Endodermal cell (in vitro differentiated cells): ENCODE measurements around the gene FMNL2. TPM values are rescaled to one million over a fixed set of nuclear protein-coding genes. Genes with fewer than 3 reads are reported as not detected.

Experiments
- DNase-seq: peaks from one replicate; pipeline ENCODE4 v3.0.0-alpha.2; 2017
- H3K27ac ChIP-seq: 2 replicates; pipeline ENCODE4 v1.5.1; 2013; ENCODE audit warnings: mild to moderate bottlenecking, low read depth, low read length, moderate library complexity
- H3K27me3 ChIP-seq: 2 replicates; pipeline ENCODE4 v1.6.1; 2013; ENCODE audit warnings: mild to moderate bottlenecking, low read length, moderate library complexity; ENCODE audit not compliant: insufficient read depth, control insufficient read depth, poor library complexity, severe bottlenecking
- H3K36me3 ChIP-seq: 2 replicates; pipeline ENCODE4 v1.7.0; 2013; ENCODE audit warnings: mild to moderate bottlenecking, low read length, moderate library complexity; ENCODE audit not compliant: control insufficient read depth, insufficient read depth
- H3K4me1 ChIP-seq: one replicate; pipeline ENCODE4 v1.7.0; 2013; ENCODE audit warnings: low read length; ENCODE audit not compliant: control insufficient read depth, insufficient read depth
- H3K4me3 ChIP-seq: 2 replicates; pipeline ENCODE4 v1.5.1; 2013; ENCODE audit warnings: mild to moderate bottlenecking, low read length, moderate library complexity
- H3K9ac ChIP-seq: 2 replicates; pipeline ENCODE4 v1.6.1; 2013; ENCODE audit warnings: mild to moderate bottlenecking, low read length, moderate library complexity; ENCODE audit not compliant: poor library complexity, severe bottlenecking; ENCODE audit errors: extremely low read depth
- H3K9me3 ChIP-seq: 2 replicates; pipeline ENCODE4 v1.6.1; 2013; ENCODE audit warnings: mild to moderate bottlenecking, low read length, moderate library complexity; ENCODE audit not compliant: control insufficient read depth
- H3K27ac Mint-ChIP-seq: 2 replicates; pipeline ENCODE4 v1.8.0; 2020; ENCODE audit warnings: mixed read lengths
- H3K27me3 Mint-ChIP-seq: 2 replicates; pipeline ENCODE4 v1.8.0; 2021; ENCODE audit warnings: mild to moderate bottlenecking, mixed read lengths; ENCODE audit not compliant: insufficient read depth
- H3K36me3 Mint-ChIP-seq: 2 replicates; pipeline ENCODE4 v1.8.0; 2020; ENCODE audit warnings: low read depth, mixed read lengths
- H3K4me1 Mint-ChIP-seq: 2 replicates; pipeline ENCODE4 v1.8.0; 2020; ENCODE audit warnings: mixed read lengths
- H3K4me3 Mint-ChIP-seq: 2 replicates; pipeline ENCODE4 v1.8.0; 2020; ENCODE audit warnings: mild to moderate bottlenecking, moderate library complexity, mixed read lengths
- H3K9me3 Mint-ChIP-seq: 2 replicates; pipeline ENCODE4 v1.8.0; 2020; ENCODE audit warnings: mild to moderate bottlenecking, mixed read lengths
- WGBS, 2 experiments: methylation state at CpG; one replicate each; pipeline versions ENCODE4 v1.1.5 to v1.1.7; 2013; ENCODE audit warnings: missing lambda C conversion rate in 2 of 2, mixed read lengths in 1 of 2; ENCODE audit not compliant: insufficient coverage in 1 of 2, insufficient read length in 1 of 2; 5-methylcytosine and 5-hydroxymethylcytosine counted together
- total RNA-seq, 2 donors: library from RNA; stranded (reverse); fragmentation: NEBNext Ultra II Directional in 1 of 2; extraction: Animal tissue kit (Norgen Biotek cat#: 25700) in 1 of 2; gene quantifications; 2 replicates in 1 of 2; 3 replicates in 1 of 2; pipeline ENCODE4 v1.2.1, GENCODE V29; 2021
- TF ChIP-seq, protein P1 (sequence below): fragments of 200-600 bp; sonication (generic); conservative IDR thresholded peaks from 2 replicates; pipeline ENCODE4 v1.5.0; 2021; ENCODE audit warnings: antibody characterized with exemption, mild to moderate bottlenecking

The FMNL2 gene
- total RNA-seq, 2 donors from 2014 or later = 49.4 to 51.8 TPM

DNA sequence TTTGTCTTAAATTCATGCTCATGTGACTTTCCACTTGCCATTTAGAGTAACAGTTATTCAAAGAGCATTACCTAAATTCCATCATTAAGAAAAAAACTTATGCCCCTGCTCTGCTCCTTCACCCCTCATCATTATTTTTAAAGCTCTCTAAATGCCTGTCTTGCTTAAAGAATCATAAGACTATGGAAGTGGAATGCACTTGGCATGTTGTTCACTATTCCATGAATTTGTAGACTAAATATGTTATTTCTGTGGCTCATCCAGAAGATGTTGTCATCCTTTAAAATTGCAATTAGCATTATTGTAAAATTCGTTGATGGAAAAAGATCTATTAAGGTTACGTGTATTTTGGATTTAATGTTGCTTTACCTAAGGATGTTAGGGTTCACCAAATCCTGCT, 61.8 kb downstream of the FMNL2 start:
- no peak for DNase-seq
- H3K4me1 ChIP-seq = no peaks in the 10 kb centered on the region
- H3K27me3 Mint-ChIP-seq = no peaks in the 10 kb centered on the region
- no peaks in the 10 kb centered on the region for H3K36me3 Mint-ChIP-seq
- H3K4me3 ChIP-seq = no peak overlapping the region
- H3K27ac ChIP-seq = no peak overlapping the region
- no peaks in the 10 kb centered on the region for H3K9me3 Mint-ChIP-seq
- no peak overlapping the region for H3K27ac Mint-ChIP-seq
- WGBS, 2 experiments = 91 to 100% methylated on average over 2 of the region's 2 CpGs
- H3K4me1 Mint-ChIP-seq = peaks cover 42% of the 10 kb centered on the region
- no peaks in the 10 kb centered on the region for H3K27me3 ChIP-seq
- TF ChIP-seq, protein P1, sequence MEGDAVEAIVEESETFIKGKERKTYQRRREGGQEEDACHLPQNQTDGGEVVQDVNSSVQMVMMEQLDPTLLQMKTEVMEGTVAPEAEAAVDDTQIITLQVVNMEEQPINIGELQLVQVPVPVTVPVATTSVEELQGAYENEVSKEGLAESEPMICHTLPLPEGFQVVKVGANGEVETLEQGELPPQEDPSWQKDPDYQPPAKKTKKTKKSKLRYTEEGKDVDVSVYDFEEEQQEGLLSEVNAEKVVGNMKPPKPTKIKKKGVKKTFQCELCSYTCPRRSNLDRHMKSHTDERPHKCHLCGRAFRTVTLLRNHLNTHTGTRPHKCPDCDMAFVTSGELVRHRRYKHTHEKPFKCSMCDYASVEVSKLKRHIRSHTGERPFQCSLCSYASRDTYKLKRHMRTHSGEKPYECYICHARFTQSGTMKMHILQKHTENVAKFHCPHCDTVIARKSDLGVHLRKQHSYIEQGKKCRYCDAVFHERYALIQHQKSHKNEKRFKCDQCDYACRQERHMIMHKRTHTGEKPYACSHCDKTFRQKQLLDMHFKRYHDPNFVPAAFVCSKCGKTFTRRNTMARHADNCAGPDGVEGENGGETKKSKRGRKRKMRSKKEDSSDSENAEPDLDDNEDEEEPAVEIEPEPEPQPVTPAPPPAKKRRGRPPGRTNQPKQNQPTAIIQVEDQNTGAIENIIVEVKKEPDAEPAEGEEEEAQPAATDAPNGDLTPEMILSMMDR = no peak
- no peaks in the 10 kb centered on the region for H3K9me3 ChIP-seq
- H3K4me3 Mint-ChIP-seq = no peak overlapping the region
- H3K9ac ChIP-seq = no peak overlapping the region
- H3K36me3 ChIP-seq = no peaks in the 10 kb centered on the region

- Histone ChIP-seq H3K9me3 (no peaks in the 10 kb centered on the region), H3K27me3 (no peaks in the 10 kb centered on the region), H3K9ac (no peak overlapping the region), H3K4me1 (no peaks in the 10 kb centered on the region), H3K27ac (no peak overlapping the region), H3K4me3 (no peak overlapping the region), H3K36me3 (no peaks in the 10 kb centered on the region)
- TF ChIP-seq, protein P1 = no peak
- WGBS, 2 experiments = 95 to 96% methylated on average over 3 to 4 of the region's 4 CpGs
- DNase-seq = no peak
- H3K4me3 Mint-ChIP-seq = no peak overlapping the region
- H3K27ac Mint-ChIP-seq = no peak overlapping the region
- H3K36me3 Mint-ChIP-seq = no peaks in the 10 kb centered on the region
- no peaks in the 10 kb centered on the region for H3K27me3 Mint-ChIP-seq
- no peaks in the 10 kb centered on the region for H3K9me3 Mint-ChIP-seq
- peaks cover 43% of the 10 kb centered on the region for H3K4me1 Mint-ChIP-seq
Measured at GRCh38 chr2:152399003-152399402, 64.0 kb downstream of the FMNL2 start.

- no peak for DNase-seq
- Mint-ChIP-seq H3K27me3 (no peaks in the 10 kb centered on the region), H3K4me3 (no peak overlapping the region), H3K36me3 (no peaks in the 10 kb centered on the region), H3K4me1 (peaks cover 49% of the 10 kb centered on the region), H3K9me3 (no peaks in the 10 kb centered on the region), H3K27ac (no peak overlapping the region)
- Histone ChIP-seq H3K36me3 (no peaks in the 10 kb centered on the region), H3K27ac (no peak overlapping the region), H3K9me3 (no peaks in the 10 kb centered on the region), H3K9ac (no peak overlapping the region), H3K4me1 (no peaks in the 10 kb centered on the region), H3K27me3 (no peaks in the 10 kb centered on the region), H3K4me3 (no peak overlapping the region)
- TF ChIP-seq, protein P1 = no peak
- WGBS, 2 experiments = 87% methylated on average over 2 of the region's 2 CpGs; no CpG with 5 or more reads in 1 of the 2 experiments
Measured at GRCh38 chr2:152400607-152401214, 65.7 kb downstream of the FMNL2 start.
